ENCODE measurements around the gene ILF2. TPM values are rescaled to one million over a fixed set of nuclear protein-coding genes. Genes with fewer than 3 reads are reported as not detected.

ILF2 gene
- polyA plus RNA-seq, 1 of the 3 experiments (the other 2 are of a cell fraction): 189 TPM

DNA sequence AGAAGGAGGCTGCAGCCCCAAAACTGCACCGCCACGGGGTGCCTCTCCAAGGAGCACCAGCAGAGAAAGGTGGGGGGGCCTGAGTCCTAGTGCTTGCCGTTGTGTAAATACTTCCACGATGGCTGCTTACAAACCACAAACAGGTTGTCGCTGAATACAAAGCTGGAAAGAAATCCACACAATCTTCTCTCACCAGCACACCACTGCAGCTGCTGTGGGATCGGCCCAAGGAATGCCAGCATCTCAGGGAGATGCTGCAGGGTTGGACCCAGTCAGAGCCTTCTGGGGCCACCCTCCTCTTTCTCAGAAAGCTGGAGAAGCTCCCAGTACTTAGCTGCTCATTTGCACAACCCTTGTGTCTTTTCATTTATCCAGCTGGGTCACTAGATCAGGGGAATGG, 51.6 kb downstream of the ILF2 start:
- H3K79me2 ChIP-seq (ENCODE audit: insufficient read depth): no peaks in the 10 kb centered on the region
- 98% methylated on average over 5 of the region's 6 CpGs for WGBS (ENCODE audit: low lambda C conversion rate)
- H3K27ac ChIP-seq (ENCODE audit: low read depth in 2 of 2, low read length in 1 of 2): no peak overlapping the region
- no peaks in the 10 kb centered on the region for H4K20me1 ChIP-seq (ENCODE audit: insufficient read depth)
- H3K9me2 ChIP-seq: no peaks in the 10 kb centered on the region
- no peak overlapping the region for H3K4me3 ChIP-seq (ENCODE audit: low read depth in 2 of 2, low read length in 1 of 2)
- CTCF ChIA-PET: interaction anchor here (0.6 to 8.0 kb wide), 7 partner anchors 9 to 109 kb away, joined by 3 to 100 read pairs (median 4); partner anchors contain the start of genes S100A1 and S100A13
- TF ChIP-seq NFIC (IDR thresholded peaks at IDR 0.05; ENCODE audit: borderline replicate concordance) (no peak), CHD2 (IDR thresholded peaks at IDR 0.05; ENCODE audit: low read length, partially characterized antibody) (no peak), EP300 (IDR thresholded peaks at IDR 0.05; ENCODE audit: borderline replicate concordance in 1 of 2, low read depth in 1 of 2, low read length in 1 of 2) (no peak), JUND (IDR thresholded peaks at IDR 0.05) (no peak), GABPA (IDR thresholded peaks at IDR 0.05; ENCODE audit: low read depth) (no peak), RFX5 (IDR thresholded peaks at IDR 0.05; ENCODE audit: low read length) (no peak), FOSL2 (IDR thresholded peaks at IDR 0.05; ENCODE audit: borderline replicate concordance, low read depth) (no peak), EZH2phosphoT487 (IDR thresholded peaks at IDR 0.05; ENCODE audit: borderline replicate concordance, low read depth) (no peak), MEF2A (IDR thresholded peaks at IDR 0.05; ENCODE audit: borderline replicate concordance, low read depth) (no peak), RAD21 (IDR thresholded peaks at IDR 0.05; ENCODE audit: low read length) (no peak), PBX3 (IDR thresholded peaks at IDR 0.05) (no peak), TEAD4 (IDR thresholded peaks at IDR 0.05; ENCODE audit: borderline replicate concordance, insufficient read depth) (no peak)
- TF ChIP-seq, protein P1, sequence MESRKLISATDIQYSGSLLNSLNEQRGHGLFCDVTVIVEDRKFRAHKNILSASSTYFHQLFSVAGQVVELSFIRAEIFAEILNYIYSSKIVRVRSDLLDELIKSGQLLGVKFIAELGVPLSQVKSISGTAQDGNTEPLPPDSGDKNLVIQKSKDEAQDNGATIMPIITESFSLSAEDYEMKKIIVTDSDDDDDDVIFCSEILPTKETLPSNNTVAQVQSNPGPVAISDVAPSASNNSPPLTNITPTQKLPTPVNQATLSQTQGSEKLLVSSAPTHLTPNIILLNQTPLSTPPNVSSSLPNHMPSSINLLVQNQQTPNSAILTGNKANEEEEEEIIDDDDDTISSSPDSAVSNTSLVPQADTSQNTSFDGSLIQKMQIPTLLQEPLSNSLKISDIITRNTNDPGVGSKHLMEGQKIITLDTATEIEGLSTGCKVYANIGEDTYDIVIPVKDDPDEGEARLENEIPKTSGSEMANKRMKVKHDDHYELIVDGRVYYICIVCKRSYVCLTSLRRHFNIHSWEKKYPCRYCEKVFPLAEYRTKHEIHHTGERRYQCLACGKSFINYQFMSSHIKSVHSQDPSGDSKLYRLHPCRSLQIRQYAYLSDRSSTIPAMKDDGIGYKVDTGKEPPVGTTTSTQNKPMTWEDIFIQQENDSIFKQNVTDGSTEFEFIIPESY (IDR thresholded peaks at IDR 0.05; ENCODE audit: borderline replicate concordance, low read depth): no peak
- no peak overlapping the region for H3K9ac ChIP-seq
- peaks cover 4% of the 10 kb centered on the region for H3F3A ChIP-seq (replicated peaks; ENCODE audit: insufficient read depth)
- H2AFZ ChIP-seq (ENCODE audit: low read depth): no peak overlapping the region
- DNase-seq: no peak
- H3K27me3 ChIP-seq (ENCODE audit: insufficient read depth): no peaks in the 10 kb centered on the region
- no peak overlapping the region for H3K4me2 ChIP-seq
- H3K4me1 ChIP-seq (ENCODE audit: control insufficient read depth in 1 of 2, insufficient read depth in 2 of 2, low read depth in 1 of 2, low read length in 1 of 2): peaks cover 0 to 4% of the 10 kb centered on the region in 2 experiments; a peak in 1 of 4 replicates
- POLR2A ChIA-PET: interaction anchor here (1.3 kb wide), 1 partner anchor 15 kb away, joined by 3 read pairs; the partner anchor contains the start of gene CHTOP
- H3K36me3 ChIP-seq (replicated peaks in 1 of 2; ENCODE audit: control insufficient read depth in 1 of 2, insufficient read depth in 2 of 2, low read length in 1 of 2): no peaks in the 10 kb centered on the region
- no peaks in the 10 kb centered on the region for H3K9me3 ChIP-seq

GRCh38 chr1:153617663-153618062, 53.1 kb downstream of the ILF2 start:
- H4K20me1 ChIP-seq (ENCODE audit: insufficient read depth): no peaks in the 10 kb centered on the region
- 20% methylated on average over 1 of the region's 6 CpGs for WGBS (ENCODE audit: low lambda C conversion rate)
- no peaks in the 10 kb centered on the region for H3K9me2 ChIP-seq
- H3K4me3 ChIP-seq (ENCODE audit: low read depth in 2 of 2, low read length in 1 of 2): no peak overlapping the region
- TF ChIP-seq SMC3 (IDR thresholded peaks at IDR 0.05; ENCODE audit: low read depth, low read length): peak; percentile 84
- peak; percentile 47; the same call in 1 of the 2 replicates for TF ChIP-seq MXI1 (IDR thresholded peaks at IDR 0.05; ENCODE audit: low read depth, low read length)
- peak; percentile 64 for TF ChIP-seq RAD21 (IDR thresholded peaks at IDR 0.05; ENCODE audit: low read length)
- no peak for TF ChIP-seq FOXM1 (IDR thresholded peaks at IDR 0.05; ENCODE audit: low read depth)
- TF ChIP-seq, protein P2, sequence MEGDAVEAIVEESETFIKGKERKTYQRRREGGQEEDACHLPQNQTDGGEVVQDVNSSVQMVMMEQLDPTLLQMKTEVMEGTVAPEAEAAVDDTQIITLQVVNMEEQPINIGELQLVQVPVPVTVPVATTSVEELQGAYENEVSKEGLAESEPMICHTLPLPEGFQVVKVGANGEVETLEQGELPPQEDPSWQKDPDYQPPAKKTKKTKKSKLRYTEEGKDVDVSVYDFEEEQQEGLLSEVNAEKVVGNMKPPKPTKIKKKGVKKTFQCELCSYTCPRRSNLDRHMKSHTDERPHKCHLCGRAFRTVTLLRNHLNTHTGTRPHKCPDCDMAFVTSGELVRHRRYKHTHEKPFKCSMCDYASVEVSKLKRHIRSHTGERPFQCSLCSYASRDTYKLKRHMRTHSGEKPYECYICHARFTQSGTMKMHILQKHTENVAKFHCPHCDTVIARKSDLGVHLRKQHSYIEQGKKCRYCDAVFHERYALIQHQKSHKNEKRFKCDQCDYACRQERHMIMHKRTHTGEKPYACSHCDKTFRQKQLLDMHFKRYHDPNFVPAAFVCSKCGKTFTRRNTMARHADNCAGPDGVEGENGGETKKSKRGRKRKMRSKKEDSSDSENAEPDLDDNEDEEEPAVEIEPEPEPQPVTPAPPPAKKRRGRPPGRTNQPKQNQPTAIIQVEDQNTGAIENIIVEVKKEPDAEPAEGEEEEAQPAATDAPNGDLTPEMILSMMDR (IDR thresholded peaks at IDR 0.05): peak; percentile 81
- no peak for TF ChIP-seq NFIC (IDR thresholded peaks at IDR 0.05; ENCODE audit: borderline replicate concordance)
- TF ChIP-seq, protein P3, sequence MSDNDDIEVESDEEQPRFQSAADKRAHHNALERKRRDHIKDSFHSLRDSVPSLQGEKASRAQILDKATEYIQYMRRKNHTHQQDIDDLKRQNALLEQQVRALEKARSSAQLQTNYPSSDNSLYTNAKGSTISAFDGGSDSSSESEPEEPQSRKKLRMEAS (IDR thresholded peaks at IDR 0.05; ENCODE audit: low read depth): peak; percentile 49; the same call in 1 of the 2 replicates
- peak; percentile 49; the same call in 1 of the 2 replicates for TF ChIP-seq SIN3A (IDR thresholded peaks at IDR 0.05; ENCODE audit: borderline replicate concordance, low read depth, low read length)
- no peak for TF ChIP-seq FOSL2 (IDR thresholded peaks at IDR 0.05; ENCODE audit: borderline replicate concordance, low read depth)
- ChIA-PET POLR2A (no interaction called here), CTCF (interaction anchor here (0.7 to 8.0 kb wide), 22 partner anchors 9 to 265 kb away, joined by 3 to 100 read pairs (median 4); partner anchors contain the start of genes CHTOP, S100A1 and S100A13)
- H3K27me3 ChIP-seq (ENCODE audit: insufficient read depth): no peaks in the 10 kb centered on the region
- no peak overlapping the region for H3K27ac ChIP-seq (ENCODE audit: low read depth in 2 of 2, low read length in 1 of 2)
- H3K4me2 ChIP-seq: no peak overlapping the region
- no peaks in the 10 kb centered on the region for H3K9me3 ChIP-seq
- H3F3A ChIP-seq (replicated peaks; ENCODE audit: insufficient read depth): no peaks in the 10 kb centered on the region
- no peak overlapping the region for H3K9ac ChIP-seq
- peak overlapping the region; percentile 61; the same call in 1 of the 2 replicates for H2AFZ ChIP-seq (ENCODE audit: low read depth)
- H3K79me2 ChIP-seq (ENCODE audit: insufficient read depth): peaks cover 7% of the 10 kb centered on the region; the same call in 1 of the 2 replicates
- no peaks in the 10 kb centered on the region for H3K36me3 ChIP-seq (replicated peaks in 1 of 2; ENCODE audit: control insufficient read depth in 1 of 2, insufficient read depth in 2 of 2, low read length in 1 of 2)
- peak; percentile 82 for DNase-seq
- peaks cover 0 to 4% of the 10 kb centered on the region in 2 experiments; a peak in 1 of 4 replicates for H3K4me1 ChIP-seq (ENCODE audit: control insufficient read depth in 1 of 2, insufficient read depth in 2 of 2, low read depth in 1 of 2, low read length in 1 of 2)

Measured in SK-N-SH (cell line).